ENCODE measurements around the gene SLC2A10.

- no peak for TF ChIP-seq ZFP30 (CRISPR knock-in tag; IDR thresholded peaks at IDR 0.05)
- no peak for TF ChIP-seq GLIS3 (CRISPR knock-in tag; IDR thresholded peaks at IDR 0.05)
Measured at GRCh38 chr20:46775806-46776205, 66.4 kb downstream of the SLC2A10 start.

Measured in SK-N-SH treated with all-trans-retinoic acid at 6 μM for 48 hours (cell line).